DND-41 (cell line): ENCODE measurements around the gene ABHD5.

Source experiments
- ATAC-seq: fragments of 200-7000 bp; cut with Tn5 transposase; 3 replicates; pipeline ENCODE4 v1.9.1; 2021; ENCODE audit warnings: low read depth; ENCODE audit not compliant: insufficient read depth
- DNase-seq: peaks from one replicate; pipeline ENCODE4 v3.0.0-alpha.2; 2020
- H2AFZ ChIP-seq: 2 replicates; pipeline ENCODE4 v1.6.0; 2012; ENCODE audit warnings: low read depth, low read length
- H3K27ac ChIP-seq: 2 replicates; pipeline ENCODE4 v1.5.1; 2012; ENCODE audit warnings: low read length, inconsistent platforms
- H3K27me3 ChIP-seq: fragments of 200-600 bp; sonication (generic); 2 replicates; pipeline ENCODE4 v1.6.0; 2012; ENCODE audit warnings: low read length, mild to moderate bottlenecking, inconsistent platforms; ENCODE audit not compliant: insufficient read depth, poor library complexity
- H3K36me3 ChIP-seq: 2 replicates; pipeline ENCODE4 v1.5.1; 2012; ENCODE audit warnings: low read length, inconsistent platforms; ENCODE audit not compliant: insufficient read depth
- H3K4me1 ChIP-seq: 2 replicates; pipeline ENCODE4 v1.5.1; 2012; ENCODE audit warnings: mild to moderate bottlenecking, low read length; ENCODE audit not compliant: insufficient read depth
- H3K4me2 ChIP-seq: 2 replicates; pipeline ENCODE4 v1.6.0; 2012; ENCODE audit warnings: mild to moderate bottlenecking, moderate library complexity, low read length, inconsistent platforms; ENCODE audit not compliant: insufficient read depth
- H3K4me3 ChIP-seq, 2 experiments: fragments of 200-600 bp in 1 of 2; shearing (Covaris generic) in 1 of 2; 2 replicates each; pipeline ENCODE4 v1.5.1; 2012 to 2016; ENCODE audit warnings: inconsistent platforms in 2 of 2, low read length in 2 of 2, mild to moderate bottlenecking in 2 of 2, low read depth in 1 of 2, moderate library complexity in 1 of 2
- H3K79me2 ChIP-seq: 2 replicates; pipeline ENCODE4 v1.6.0; 2012; ENCODE audit warnings: low read length, inconsistent platforms; ENCODE audit not compliant: insufficient read depth
- H3K9ac ChIP-seq: 2 replicates; pipeline ENCODE4 v1.6.0; 2012; ENCODE audit warnings: low read depth, mild to moderate bottlenecking, inconsistent platforms, low read length, moderate library complexity
- H3K9me3 ChIP-seq: 2 replicates; pipeline ENCODE4 v1.5.1; 2012; ENCODE audit warnings: low read length, moderate library complexity, mild to moderate bottlenecking, inconsistent platforms; ENCODE audit not compliant: insufficient read depth, severe bottlenecking
- H4K20me1 ChIP-seq: 2 replicates; pipeline ENCODE4 v1.6.0; 2012; ENCODE audit warnings: low read length; ENCODE audit not compliant: insufficient read depth
- CTCF ChIP-seq: IDR thresholded peaks from 2 replicates; pipeline ENCODE4 v1.5.1; 2012; ENCODE audit warnings: borderline replicate concordance, low read length, moderate library complexity, mild to moderate bottlenecking; ENCODE audit not compliant: poor library complexity, severe bottlenecking; ENCODE audit errors: extremely low read depth
- EZH2 ChIP-seq: IDR thresholded peaks from 3 replicates; pipeline ENCODE4 v1.6.1; 2012; ENCODE audit warnings: borderline replicate concordance, low read depth, mild to moderate bottlenecking, moderate library complexity, low read length, inconsistent platforms; ENCODE audit not compliant: severe bottlenecking

ABHD5 gene

GRCh38 chr3:43670635-43671522 is 19.9 kb upstream of the ABHD5 start:
- no peaks in the 10 kb centered on the region for H3K27me3 ChIP-seq
- H4K20me1 ChIP-seq, result no peaks in the 10 kb centered on the region
- TF ChIP-seq EZH2 (no peak), CTCF (no peak)
- H3K27ac ChIP-seq, result no peak overlapping the region
- H3K9ac ChIP-seq, result no peak overlapping the region
- H2AFZ ChIP-seq, result no peak overlapping the region
- H3K4me1 ChIP-seq, result no peaks in the 10 kb centered on the region
- no peaks in the 10 kb centered on the region for H3K9me3 ChIP-seq
- ATAC-seq (no peak), DNase-seq (no peak)
- H3K36me3 ChIP-seq, result no peaks in the 10 kb centered on the region
- H3K4me3 ChIP-seq, result no peak overlapping the region
- H3K4me2 ChIP-seq, result no peak overlapping the region
- no peaks in the 10 kb centered on the region for H3K79me2 ChIP-seq

GRCh38 chr3:43674345-43675085 is 16.2 kb upstream of the ABHD5 start:
- no peak overlapping the region for H3K27ac ChIP-seq
- H3K27me3 ChIP-seq, result no peaks in the 10 kb centered on the region
- no peaks in the 10 kb centered on the region for H4K20me1 ChIP-seq
- H2AFZ ChIP-seq, result no peak overlapping the region
- no peaks in the 10 kb centered on the region for H3K79me2 ChIP-seq
- ATAC-seq (no peak), DNase-seq (no peak)
- TF ChIP-seq CTCF, result no peak
- TF ChIP-seq EZH2, result no peak
- H3K9me3 ChIP-seq, result no peaks in the 10 kb centered on the region
- no peaks in the 10 kb centered on the region for H3K4me1 ChIP-seq
- no peak overlapping the region for H3K9ac ChIP-seq
- no peak overlapping the region for H3K4me2 ChIP-seq
- no peak overlapping the region for H3K4me3 ChIP-seq
- no peaks in the 10 kb centered on the region for H3K36me3 ChIP-seq

- H3K27me3 ChIP-seq, result no peaks in the 10 kb centered on the region
- no peaks in the 10 kb centered on the region for H3K4me1 ChIP-seq
- DNase-seq (no peak), ATAC-seq (no peak)
- no peaks in the 10 kb centered on the region for H3K9me3 ChIP-seq
- H3K36me3 ChIP-seq, result no peaks in the 10 kb centered on the region
- H3K27ac ChIP-seq, result no peak overlapping the region
- no peak overlapping the region for H2AFZ ChIP-seq
- no peak overlapping the region for H3K4me2 ChIP-seq
- no peak overlapping the region for H3K4me3 ChIP-seq
- no peaks in the 10 kb centered on the region for H3K79me2 ChIP-seq
- no peaks in the 10 kb centered on the region for H4K20me1 ChIP-seq
- H3K9ac ChIP-seq, result no peak overlapping the region
- TF ChIP-seq EZH2 (no peak), CTCF (no peak)
Observed at GRCh38 chr3:43675593-43675992, 15.1 kb upstream of the ABHD5 start.
